ENCODE results near the gene FOLR3. TPM values are rescaled to one million over a fixed set of nuclear protein-coding genes. Genes with fewer than 3 reads are reported as not detected.
A peak's percentile ranks its signal among the peaks of the same experiment; 100 is the strongest.
"Not testable (repeated sequence)": the region's sequence is repeated elsewhere in the genome, so short reads cannot be mapped to it uniquely, and the experiment has no call there.

FOLR3 gene
- total RNA-seq, 1 donor from 2014 or later = not detected

DNA sequence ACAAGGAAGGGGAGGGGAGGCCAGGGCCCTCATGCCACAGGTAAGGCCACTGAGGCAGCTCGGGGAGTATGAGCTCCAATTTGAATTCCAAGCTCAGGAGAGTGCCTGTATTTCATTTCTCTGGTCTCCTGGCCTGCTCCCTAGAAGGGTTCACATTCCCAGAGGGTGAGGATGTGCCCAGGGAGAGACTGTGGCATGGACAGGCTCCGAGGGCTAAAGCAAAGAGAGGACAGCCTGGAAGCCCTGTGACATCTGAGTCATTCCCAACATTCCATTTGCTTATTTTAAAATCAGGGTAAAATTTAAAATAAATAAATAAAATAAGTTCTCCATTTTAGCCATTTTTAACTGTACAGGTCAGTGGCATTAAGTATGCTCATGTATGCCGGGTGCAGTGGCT lies 37.8 kb downstream of the FOLR3 start:
- no peaks in the 10 kb centered on the region for H3K4me1 Mint-ChIP-seq (ENCODE audit: unreplicated experiment)
- H3K27ac Mint-ChIP-seq = no peak overlapping the region
- no peak overlapping the region for H3K4me3 Mint-ChIP-seq
- no peaks in the 10 kb centered on the region for H3K9me3 Mint-ChIP-seq
- DNase-seq (ENCODE audit: extremely low spot score, unreplicated experiment) = no peak
- no peak for TF ChIP-seq CTCF (conservative IDR thresholded peaks at IDR 0.05)
- no peaks in the 10 kb centered on the region for H3K36me3 Mint-ChIP-seq
- H3K27me3 Mint-ChIP-seq = no peaks in the 10 kb centered on the region

GRCh38 chr11:72174302-72175070 lies 39.0 kb downstream of the FOLR3 start:
- Mint-ChIP-seq H3K36me3 (no peaks in the 10 kb centered on the region), H3K4me1 (ENCODE audit: unreplicated experiment) (no peaks in the 10 kb centered on the region), H3K4me3 (no peak overlapping the region), H3K27ac (no peak overlapping the region), H3K9me3 (no peaks in the 10 kb centered on the region), H3K27me3 (no peaks in the 10 kb centered on the region)
- TF ChIP-seq CTCF (conservative IDR thresholded peaks at IDR 0.05) = no peak
- DNase-seq (ENCODE audit: extremely low spot score, unreplicated experiment) = no peak

DNA sequence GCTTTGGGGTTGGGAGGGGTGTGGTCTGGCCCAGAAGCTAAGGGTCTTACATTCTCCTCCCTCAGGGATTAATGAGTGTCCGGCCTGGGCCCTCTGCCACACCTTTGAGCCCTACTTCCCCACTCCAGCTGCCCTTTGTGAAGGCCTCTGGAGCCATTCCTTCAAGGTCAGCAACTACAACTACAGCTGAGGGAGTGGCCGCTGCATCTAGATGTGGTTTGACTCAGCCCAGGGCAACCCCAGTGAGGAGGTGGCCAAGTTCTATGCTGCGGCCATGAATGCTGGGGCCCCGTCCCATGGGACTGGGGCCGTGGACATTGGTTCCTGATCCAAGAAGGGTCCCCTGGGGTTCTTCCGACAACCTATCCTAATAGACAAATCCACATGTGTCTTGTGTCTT lies 42.1 kb downstream of the FOLR3 start:
- Mint-ChIP-seq H3K4me3 (no peak overlapping the region), H3K36me3 (no peaks in the 10 kb centered on the region), H3K27me3 (peaks cover 10% of the 10 kb centered on the region), H3K27ac (peak overlapping the region; percentile 50), H3K4me1 (ENCODE audit: unreplicated experiment) (no peaks in the 10 kb centered on the region), H3K9me3 (no peaks in the 10 kb centered on the region)
- TF ChIP-seq CTCF (conservative IDR thresholded peaks at IDR 0.05) = no peak
- no peak for DNase-seq (ENCODE audit: extremely low spot score, unreplicated experiment)

- Mint-ChIP-seq H3K36me3 (no peaks in the 10 kb centered on the region), H3K27me3 (peaks cover 10% of the 10 kb centered on the region), H3K4me1 (ENCODE audit: unreplicated experiment) (peaks cover 6% of the 10 kb centered on the region), H3K9me3 (peaks cover 5% of the 10 kb centered on the region), H3K4me3 (no peak overlapping the region), H3K27ac (no peak overlapping the region)
- TF ChIP-seq CTCF (conservative IDR thresholded peaks at IDR 0.05) = no peak
- no peak for DNase-seq (ENCODE audit: extremely low spot score, unreplicated experiment)
These were observed 43.7 kb downstream of the FOLR3 start for GRCh38 chr11:72179049-72179803.

GRCh38 chr11:72179804-72180396 lies 44.4 kb downstream of the FOLR3 start:
- Mint-ChIP-seq H3K27ac (no peak overlapping the region), H3K27me3 (peaks cover 10% of the 10 kb centered on the region), H3K36me3 (no peaks in the 10 kb centered on the region), H3K4me1 (ENCODE audit: unreplicated experiment) (peaks cover 6% of the 10 kb centered on the region), H3K4me3 (no peak overlapping the region), H3K9me3 (peaks cover 5% of the 10 kb centered on the region)
- DNase-seq (ENCODE audit: extremely low spot score, unreplicated experiment) = no peak
- no peak for TF ChIP-seq CTCF (conservative IDR thresholded peaks at IDR 0.05)

- not testable (repeated sequence) for H3K9me3 Mint-ChIP-seq; H3K36me3 Mint-ChIP-seq; H3K4me1 Mint-ChIP-seq (ENCODE audit: unreplicated experiment); H3K27me3 Mint-ChIP-seq; DNase-seq (ENCODE audit: extremely low spot score, unreplicated experiment)
- Mint-ChIP-seq H3K27ac (peak overlapping the region; percentile 70), H3K4me3 (peak overlapping the region; percentile 58)
These were observed 45.5 kb downstream of the FOLR3 start for GRCh38 chr11:72180892-72181552.

- not testable (repeated sequence) for H3K4me3 Mint-ChIP-seq; H3K27me3 Mint-ChIP-seq; H3K36me3 Mint-ChIP-seq; H3K27ac Mint-ChIP-seq; H3K4me1 Mint-ChIP-seq (ENCODE audit: unreplicated experiment); H3K9me3 Mint-ChIP-seq; DNase-seq (ENCODE audit: extremely low spot score, unreplicated experiment)
These were observed 46.0 kb downstream of the FOLR3 start for GRCh38 chr11:72181553-72181958.
